Measurements from ENCODE around the gene VPS54.

GRCh38 chr2:63846487-63846886 lies 172.7 kb downstream of the VPS54 start:
- no peak for TF ChIP-seq CTCF (IDR thresholded peaks at IDR 0.05 in 2 of 3, conservative IDR thresholded peaks at IDR 0.05 in 1 of 3; ENCODE audit: borderline replicate concordance in 1 of 3, insufficient read depth in 1 of 3, low read depth in 2 of 3, low read length in 2 of 3)
- no peak for TF ChIP-seq JUND (IDR thresholded peaks at IDR 0.05)
- TF ChIP-seq MAX (IDR thresholded peaks at IDR 0.05): no peak
